DMS 273 treated with DMSO at 0.1 percent for 48 hours (cell line): ENCODE results near the gene R3HDM2.

Source experiments
- DNase-seq: peaks from one replicate; lab custom pipeline; 2025; lab: John Stamatoyannopoulos, UW

The R3HDM2 gene

DNA sequence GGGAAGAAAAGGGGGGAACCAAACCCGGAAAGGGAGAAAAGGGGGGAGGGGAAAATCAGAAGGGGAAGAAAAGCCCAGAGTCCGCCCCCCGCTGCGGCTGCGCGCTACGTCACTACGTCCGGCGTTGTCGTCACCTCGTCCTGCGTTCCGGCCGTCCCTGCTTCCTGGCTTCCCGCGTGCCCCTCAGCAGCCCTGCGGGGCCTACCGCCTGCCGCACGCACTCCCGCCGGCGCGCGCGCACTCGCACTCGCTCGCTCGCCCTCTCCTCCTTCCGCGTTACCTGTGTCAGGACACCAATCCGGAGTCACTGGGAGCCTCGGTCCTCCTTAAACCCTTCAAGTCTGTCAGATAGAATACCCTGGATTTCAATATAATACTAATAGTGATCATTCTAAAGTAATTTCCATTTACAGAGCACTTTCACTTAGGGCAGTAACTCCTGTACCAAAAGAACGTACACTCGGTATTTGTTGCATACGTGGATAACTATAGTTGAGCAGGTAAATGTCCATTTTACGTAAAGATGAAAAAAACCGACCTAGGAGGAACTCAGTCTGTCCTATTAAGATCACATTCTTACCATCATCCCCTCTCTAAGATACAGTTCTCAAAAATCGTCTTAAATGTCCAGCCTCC lies at the start of gene R3HDM2:
TSS of gene R3HDM2 (minus strand) at position 113 of the 636 bp plus-strand sequence. CDS start 120,615 bp downstream, outside the sequence.
- peak; percentile 68 for DNase-seq

DNA sequence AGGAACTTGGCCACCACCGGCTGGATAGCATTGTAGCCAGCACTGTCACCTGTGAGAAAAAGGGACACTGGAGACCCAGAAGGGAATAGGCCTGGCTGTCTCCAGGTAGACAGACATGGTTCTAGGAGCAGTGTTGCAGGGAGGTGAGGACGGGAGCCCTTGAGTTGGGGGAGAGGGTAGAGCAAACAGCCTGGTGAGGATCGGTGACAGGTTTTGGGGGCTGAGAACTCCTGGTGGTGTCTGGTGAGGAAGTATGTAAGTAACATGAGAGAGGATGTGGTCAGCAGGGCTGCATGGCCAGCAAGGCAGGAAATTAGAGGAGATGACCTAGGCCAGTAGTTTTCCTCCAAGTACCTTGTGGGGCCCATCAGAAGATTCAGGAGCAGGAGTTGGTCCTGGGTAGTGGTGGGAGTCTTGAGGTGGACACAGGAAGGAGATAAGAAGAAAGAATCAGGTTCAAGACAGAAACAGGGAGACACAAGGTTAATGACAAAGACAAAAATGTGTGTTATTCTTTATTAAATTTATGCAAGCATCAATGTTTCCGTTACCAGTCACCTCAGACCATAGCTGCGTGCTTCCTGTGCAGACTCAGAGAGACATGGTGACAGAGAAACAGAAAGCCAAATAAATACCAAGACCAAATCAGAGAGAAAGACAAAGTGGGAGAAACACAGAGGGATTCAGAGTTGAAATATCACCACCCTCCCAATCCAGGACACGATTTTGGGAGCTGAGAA lies 48.7 kb upstream of the R3HDM2 start, which contains the start of gene ARHGAP9:
TSS of gene ARHGAP9 (minus strand) at position 491 of the 740 bp plus-strand sequence. CDS start at position 31, 460 bp downstream.
- no peak for DNase-seq

DNA sequence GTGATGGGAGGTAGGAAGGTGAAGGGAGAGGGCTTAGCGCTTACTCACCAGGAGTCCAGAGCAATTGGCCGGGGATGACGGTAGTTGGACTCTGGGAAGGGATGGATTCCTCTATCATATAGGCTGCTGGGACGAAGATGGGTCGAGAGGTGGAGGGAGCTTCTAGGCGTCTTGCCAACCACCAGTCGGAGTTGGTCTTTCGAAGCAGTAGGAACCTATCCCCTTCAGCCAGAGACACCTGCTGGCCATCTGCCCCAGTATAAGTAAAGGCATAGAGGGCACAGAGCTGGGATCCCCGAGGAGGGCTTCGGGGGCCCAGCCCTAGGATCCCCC lies 48.2 kb upstream of the R3HDM2 start:
- no peak for DNase-seq

DNA sequence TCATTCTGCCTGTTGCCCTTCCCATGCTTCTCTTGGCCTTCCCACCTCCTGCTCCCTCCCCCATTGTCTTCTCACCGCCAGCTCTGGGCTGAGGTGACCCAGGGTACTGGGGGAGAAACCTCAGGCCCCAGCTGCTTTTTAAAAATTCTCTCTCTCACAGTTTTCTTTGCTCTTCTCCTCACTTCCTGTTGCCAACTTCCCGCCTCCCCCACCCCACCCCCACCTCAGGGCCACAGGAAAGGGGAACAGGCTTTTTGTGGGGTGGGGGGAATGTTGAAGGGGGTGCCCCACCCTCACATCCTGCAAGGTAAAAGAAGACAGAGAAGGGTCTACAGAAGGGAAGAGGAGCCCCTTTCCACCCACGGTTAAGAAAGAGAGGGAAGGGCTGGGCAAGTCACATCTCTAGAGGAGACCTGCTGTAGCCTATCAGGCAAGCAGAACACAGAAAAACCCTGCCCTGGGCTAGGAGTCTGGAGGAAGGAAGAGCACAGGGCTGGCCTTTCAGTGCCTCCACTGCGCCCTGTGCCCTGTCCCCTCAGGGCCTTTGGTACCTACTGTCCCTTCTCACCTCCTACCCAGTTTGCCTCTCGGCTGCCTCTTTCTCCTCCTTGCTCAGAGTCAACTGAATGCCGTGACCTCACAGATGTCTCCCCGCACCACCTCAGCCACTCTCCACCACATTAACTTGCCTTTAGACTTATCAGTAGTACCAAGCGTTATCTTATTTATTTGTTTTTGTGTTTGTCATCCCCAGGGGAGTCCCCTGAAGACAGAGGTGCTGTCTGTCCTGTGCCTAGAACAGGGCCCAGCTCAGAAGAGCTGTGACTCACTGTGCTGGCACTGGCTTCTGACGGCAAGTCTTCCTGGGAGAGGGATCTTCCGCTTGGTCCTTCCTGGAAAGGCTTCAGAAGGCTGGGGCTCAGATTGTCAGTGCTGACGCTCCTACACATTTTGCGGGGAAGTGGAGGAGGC lies 47.2 kb upstream of the R3HDM2 start:
- no peak for DNase-seq

DNA sequence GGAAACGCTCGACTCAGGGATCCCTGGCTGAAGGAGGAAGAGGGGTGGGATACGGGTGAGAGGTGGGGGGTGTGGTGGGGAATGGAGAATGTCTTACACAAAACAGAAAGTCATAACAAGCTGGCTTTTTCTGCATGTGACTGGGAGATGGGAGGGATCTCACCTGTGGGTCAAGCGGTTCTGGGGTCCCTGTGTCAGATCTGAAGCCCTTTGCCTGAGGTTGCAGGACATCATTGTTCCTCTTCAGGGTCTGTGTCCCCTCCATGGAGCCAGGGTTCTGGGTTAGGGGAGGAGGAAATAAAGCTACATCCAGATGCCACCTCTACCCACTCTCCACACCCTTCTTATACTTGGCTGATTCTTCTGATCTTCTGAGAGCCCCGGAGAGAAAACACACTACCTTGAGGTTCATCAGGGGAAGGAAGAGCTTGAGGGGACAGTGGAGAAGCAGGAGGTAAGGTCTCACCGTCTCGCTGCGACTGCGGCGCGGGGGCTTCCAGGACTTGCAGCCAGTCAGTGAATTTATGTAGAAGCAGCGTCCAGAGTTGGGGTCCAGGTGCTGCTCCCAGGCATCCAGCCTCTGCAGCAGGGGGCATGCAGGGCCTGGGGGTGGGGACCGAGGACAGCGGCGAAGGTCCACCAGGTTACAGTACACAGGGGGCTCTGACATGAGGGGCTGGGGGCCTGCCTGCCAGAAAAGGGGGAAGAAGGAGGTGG lies 46.3 kb upstream of the R3HDM2 start:
- DNase-seq, result no peak

DNA sequence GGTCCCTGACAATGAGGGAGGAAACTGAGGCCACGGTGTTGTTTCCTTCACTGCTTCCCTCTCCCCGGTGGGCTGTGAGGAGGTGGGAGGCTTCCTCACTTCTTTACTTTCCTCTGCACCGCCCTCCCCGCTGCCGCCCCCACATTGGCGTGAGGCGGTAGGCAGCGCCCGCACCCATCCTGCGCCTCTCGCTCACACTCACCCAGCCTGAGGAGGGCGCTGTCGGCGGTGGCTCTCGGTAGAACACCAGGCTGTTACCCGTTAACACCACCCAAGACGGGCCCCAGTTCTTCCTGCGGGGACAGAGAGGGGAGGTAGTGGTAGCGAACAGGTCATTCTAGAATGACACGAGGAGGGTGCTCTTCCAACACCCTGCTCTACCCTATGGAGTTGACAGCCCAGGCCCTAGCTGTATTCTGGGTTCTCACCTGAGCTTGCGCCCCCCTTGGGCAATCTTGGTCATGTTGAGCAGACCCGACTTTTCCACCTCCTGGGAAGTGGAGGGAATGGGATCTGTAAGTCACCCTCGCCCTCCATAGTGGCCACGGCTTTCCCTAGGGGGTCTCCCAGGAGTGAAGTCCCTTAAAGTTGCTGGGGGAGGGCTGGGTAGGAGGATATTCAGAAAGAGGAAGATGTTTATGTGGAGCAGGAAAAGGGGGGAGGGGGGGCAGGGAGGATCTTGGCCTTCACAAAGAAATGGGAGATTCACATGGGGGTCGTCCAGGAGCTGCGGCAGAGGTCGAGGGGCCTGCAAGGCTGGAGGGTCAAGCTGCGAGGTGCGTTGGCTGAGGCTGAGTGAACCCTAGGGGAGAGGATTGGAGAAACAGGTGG lies 45.5 kb upstream of the R3HDM2 start:
- no peak for DNase-seq

DNA sequence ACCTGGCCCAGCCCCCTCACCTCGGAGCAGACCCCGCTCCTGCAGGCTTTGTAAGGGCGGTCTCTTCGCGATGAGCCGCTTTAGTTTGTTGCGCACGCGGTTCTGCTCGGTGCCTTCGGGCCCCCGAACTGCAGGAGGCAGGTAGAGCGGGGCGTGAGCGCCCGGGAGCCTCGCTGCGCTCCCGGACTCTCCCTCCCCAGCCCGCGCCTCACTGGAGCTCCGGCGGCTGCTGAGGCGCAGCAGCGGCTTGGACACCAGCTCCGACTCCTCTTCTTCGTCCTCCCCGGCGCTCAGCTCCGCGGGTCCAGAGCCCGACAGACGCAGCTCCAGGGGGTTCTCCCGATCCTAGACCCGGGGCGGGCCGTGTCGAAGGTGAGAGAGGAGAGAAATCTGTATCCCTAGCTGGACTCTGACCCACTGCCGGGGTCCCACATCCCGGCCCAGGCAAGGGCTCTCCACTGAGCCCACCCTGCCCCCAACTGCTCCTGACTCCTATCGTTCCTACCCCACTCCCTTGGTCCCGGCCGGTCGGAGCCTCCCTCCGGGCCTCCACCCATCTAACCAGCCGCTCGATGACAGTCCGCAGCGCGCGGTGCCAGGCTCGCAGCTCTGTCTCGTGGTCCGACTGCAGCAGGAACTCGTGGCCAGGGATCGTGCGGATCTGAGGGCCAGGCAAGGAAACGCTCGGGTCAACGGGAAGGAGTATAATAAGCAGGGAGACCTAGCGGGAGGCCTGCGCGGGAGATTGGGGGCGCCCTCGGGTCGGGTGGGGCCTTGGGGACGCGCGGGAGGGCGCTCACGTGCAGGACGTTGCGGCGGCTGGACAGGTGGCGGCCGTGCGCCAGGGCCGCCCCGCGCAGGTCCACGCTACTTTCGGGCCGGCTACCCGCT lies 44.7 kb upstream of the R3HDM2 start:
- no peak for DNase-seq

DNA sequence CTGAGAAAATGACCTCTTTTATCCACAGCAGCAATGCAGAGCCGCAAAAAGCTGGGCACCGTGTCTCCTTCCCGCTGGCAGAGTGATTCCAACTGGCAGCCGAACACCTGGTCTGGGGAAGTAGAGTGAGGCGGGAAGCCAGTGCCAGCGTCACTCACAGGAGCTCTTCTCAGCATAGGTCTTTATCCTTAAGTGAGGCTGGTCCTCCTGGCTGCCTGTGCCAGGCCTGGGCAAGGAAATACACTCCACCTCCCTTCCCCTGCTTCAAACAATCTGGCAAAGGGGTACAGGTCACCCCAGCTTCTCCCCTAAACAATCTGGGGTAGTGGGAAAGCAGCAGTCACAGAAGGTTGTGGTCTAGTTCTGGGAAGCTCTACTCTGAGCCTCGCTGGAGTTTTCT lies 44.0 kb upstream of the R3HDM2 start:
- DNase-seq, result no peak

DNA sequence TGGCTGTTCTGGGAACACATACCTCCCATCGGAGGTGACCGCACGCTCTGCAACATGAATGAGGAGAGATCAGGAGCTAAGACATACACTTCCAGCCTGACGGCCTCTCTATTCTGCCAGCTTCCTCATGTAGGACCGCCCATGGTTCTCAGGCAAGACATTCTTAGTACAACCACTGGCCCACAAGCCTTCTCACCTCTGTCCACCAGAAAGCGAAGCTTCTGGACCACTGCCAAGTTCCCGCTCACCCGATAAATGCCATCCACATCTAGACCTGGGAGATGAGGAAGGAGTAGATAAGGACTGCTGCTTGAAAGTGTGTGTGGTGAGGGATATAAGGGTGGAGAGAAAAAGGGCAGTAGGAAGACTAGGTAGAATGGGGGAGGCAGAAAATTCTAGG lies 43.6 kb upstream of the R3HDM2 start:
- DNase-seq, result no peak

DNA sequence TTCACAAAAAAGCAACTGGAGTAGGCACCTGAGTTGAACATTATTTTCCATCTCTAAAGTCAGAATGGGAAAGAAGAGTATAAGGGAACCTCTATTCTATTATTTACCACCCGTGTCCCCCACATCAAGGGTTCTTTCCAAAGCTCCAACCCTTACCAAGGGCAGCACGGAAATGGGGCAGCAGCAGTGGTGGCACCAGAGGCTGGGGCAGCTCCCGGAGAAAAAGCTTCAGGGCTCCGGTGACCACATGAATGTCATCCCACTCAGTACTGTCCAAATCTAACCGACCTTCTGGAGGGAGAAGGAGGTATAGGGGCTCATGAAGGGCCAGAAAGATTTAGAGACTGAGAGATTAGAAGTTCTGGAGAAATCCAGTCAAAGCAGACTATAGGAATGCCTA lies 43.0 kb upstream of the R3HDM2 start:
- DNase-seq, result no peak

DNA sequence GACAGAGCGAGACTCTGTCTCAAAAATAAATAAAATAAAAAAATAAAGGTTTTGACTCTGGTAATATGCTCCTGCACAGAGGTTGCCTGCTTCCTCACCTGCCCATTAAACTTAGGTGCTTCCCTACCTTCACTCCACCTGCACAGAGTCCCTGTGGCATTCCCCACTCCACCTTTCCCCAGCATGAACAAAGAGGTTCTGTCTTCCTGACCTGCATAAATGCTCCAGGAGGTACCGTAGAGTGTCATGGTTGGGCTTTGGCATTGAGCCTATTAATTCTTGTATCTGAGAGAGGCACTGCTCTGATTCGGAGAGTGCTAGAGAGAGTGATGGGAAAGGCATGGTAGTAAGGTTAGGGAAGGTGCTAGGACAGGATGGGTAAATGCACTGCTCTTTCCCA lies 42.5 kb upstream of the R3HDM2 start:
- no peak for DNase-seq

DNA sequence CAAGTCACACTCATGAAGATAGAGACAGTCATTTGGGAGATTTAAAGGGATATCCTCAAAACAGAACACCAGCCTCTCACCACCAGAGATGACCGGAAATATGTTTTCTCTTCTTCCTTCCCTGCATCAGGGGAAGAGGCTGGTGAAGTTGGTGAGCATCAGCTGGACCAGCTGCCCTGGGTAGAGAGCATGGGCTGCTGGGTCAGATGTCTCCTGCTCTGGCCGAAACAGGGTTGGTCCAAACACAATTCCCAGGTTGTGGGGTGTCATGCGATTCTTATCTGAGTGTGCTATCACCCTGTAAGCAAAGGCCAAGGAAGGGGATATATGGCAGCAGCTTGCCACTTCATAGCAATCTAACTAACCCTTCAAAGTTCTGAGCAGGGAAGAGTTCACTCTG lies 41.5 kb upstream of the R3HDM2 start:
- DNase-seq, result no peak

DNA sequence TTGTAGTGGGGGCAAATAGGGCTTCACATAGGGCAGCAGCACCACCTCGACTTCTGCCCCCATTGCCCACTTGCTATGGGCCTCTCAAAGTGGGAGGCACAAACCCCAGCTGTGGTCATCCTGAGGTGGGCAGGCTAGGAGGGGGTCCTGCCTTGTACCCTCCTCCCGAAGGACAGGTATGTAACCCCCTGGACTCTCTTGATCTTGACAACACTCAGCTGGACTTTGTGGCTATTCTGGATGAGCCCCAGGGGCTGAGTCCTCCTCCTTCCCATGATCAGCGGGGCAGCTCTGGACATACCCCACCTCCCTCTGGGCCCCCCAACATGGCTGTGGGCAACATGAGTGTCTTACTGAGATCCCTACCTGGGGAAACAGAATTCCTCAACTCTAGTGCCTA lies 40.8 kb upstream of the R3HDM2 start:
- no peak for DNase-seq

DNA sequence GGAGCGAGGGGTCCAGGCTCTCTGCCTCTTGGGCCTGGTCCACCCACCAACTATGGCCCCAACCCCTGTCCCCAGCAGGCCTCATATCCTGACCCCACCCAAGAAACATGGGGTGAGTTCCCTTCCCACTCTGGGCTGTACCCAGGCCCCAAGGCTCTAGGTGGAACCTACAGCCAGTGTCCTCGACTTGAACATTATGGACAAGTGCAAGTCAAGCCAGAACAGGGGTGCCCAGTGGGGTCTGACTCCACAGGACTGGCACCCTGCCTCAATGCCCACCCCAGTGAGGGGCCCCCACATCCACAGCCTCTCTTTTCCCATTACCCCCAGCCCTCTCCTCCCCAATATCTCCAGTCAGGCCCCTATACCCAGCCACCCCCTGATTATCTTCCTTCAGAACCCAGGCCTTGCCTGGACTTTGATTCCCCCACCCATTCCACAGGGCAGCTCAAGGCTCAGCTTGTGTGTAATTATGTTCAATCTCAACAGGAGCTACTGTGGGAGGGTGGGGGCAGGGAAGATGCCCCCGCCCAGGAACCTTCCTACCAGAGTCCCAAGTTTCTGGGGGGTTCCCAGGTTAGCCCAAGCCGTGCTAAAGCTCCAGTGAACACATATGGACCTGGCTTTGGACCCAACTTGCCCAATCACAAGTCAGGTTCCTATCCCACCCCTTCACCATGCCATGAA lies 40.3 kb upstream of the R3HDM2 start:
- no peak for DNase-seq

DNA sequence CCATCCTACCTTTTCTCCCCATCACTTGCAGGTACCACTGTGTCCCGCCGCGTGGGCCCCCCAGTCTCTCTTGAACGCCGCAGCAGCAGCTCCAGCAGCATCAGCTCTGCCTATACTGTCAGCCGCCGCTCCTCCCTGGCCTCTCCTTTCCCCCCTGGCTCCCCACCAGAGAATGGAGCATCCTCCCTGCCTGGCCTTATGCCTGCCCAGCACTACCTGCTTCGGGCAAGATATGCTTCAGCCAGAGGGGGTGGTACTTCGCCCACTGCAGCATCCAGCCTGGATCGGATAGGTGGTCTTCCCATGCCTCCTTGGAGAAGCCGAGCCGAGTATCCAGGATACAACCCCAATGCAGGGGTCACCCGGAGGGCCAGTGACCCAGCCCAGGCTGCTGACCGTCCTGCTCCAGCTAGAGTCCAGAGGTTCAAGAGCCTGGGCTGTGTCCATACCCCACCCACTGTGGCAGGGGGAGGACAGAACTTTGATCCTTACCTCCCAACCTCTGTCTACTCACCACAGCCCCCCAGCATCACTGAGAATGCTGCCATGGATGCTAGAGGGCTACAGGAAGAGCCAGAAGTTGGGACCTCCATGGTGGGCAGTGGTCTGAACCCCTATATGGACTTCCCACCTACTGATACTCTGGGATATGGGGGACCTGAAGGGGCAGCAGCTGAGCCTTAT lies 39.6 kb upstream of the R3HDM2 start:
- no peak for DNase-seq

DNA sequence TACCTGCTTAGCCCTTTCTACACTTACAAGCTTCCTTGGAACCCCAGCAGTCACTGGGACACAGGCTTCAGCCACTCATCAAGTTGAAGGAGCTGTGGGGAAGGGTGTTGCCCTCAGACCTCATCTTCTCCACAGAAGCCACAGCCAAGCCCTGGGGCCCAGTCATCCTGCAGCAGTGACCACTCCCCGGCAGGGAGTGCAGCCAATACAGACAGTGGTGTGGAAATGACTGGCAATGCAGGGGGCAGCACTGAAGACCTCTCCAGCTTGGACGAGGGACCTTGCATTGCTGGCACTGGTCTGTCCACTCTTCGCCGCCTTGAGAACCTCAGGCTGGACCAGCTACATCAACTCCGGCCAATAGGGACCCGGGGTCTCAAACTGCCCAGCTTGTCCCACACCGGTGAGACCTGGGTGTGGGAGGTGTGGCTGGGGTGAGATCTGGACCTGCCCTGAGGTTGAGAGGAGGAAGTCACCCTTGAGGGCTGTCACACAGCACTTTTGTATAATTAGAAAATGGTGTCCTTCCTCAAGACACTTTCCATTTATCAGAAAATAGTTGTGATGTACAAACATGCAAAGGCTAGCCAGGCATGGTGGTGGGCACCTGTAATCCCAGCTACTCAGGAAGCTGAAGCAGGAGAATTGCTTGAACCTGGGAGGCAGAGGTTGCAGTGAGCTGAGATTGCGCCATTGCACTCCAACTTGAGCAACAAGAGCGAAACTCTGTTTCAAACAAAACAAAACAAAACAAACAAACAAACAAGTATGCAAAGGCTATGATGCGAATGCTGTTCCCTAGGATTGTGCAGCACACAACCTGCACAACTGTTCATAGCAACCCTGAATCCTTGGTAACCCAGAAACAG lies 38.7 kb upstream of the R3HDM2 start:
- no peak for DNase-seq

DNA sequence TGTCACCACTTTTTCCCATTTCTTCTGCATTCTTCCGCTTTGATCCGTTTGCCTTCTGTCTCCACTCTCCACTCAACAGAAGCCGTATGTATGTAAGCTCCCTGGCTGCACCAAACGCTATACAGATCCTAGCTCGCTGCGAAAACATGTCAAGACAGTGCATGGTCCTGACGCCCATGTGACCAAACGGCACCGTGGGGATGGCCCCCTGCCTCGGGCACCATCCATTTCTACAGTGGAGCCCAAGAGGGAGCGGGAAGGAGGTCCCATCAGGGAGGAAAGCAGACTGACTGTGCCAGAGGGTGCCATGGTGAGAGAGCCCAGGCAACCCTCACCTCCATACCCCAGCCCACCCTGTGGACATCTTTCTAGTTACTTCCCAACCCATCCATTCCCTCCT lies 37.1 kb upstream of the R3HDM2 start:
- DNase-seq, result no peak
